HG03097 (cell line): Measurements from ENCODE around the gene C4BPB.
"Not testable (repeated sequence)": the region's sequence is repeated elsewhere in the genome, so short reads cannot be mapped to it uniquely, and the experiment has no call there.

Source experiments
- ATAC-seq: cut with Tn5 transposase; IDR thresholded peaks from one replicate; pipeline ENCODE4 v1.9.1; 2021; ENCODE audit not compliant: unreplicated experiment, low FRiP score

Gene C4BPB

GRCh38 chr1:207088701-207089626, at the start of gene C4BPB:
C4BPB (plus strand) TSS chr1:207088860; CDS start chr1:207089532, 672 bp downstream.
- ATAC-seq, result no peak

- ATAC-seq, result no peak
These were observed 49.1 kb upstream of the C4BPB start for GRCh38 chr1:207039380-207040180.

GRCh38 chr1:207040181-207040533, 48.5 kb upstream of the C4BPB start:
- no peak for ATAC-seq

GRCh38 chr1:207041397-207041796, 47.3 kb upstream of the C4BPB start:
- not testable (repeated sequence) for ATAC-seq

- ATAC-seq, result no peak
These were observed 43.2 kb upstream of the C4BPB start for GRCh38 chr1:207045453-207045852.

- no peak for ATAC-seq
These were observed 41.2 kb upstream of the C4BPB start for GRCh38 chr1:207047505-207047904.

GRCh38 chr1:207048041-207048440, 40.6 kb upstream of the C4BPB start:
- no peak for ATAC-seq

GRCh38 chr1:207049054-207049453, 39.6 kb upstream of the C4BPB start:
- ATAC-seq, result no peak

- ATAC-seq, result no peak
These were observed 39.1 kb upstream of the C4BPB start for GRCh38 chr1:207049514-207049913.

GRCh38 chr1:207049974-207050391, 38.7 kb upstream of the C4BPB start:
- peak; percentile 33 for ATAC-seq

GRCh38 chr1:207050480-207051190, 38.0 kb upstream of the C4BPB start:
- ATAC-seq, result peak; percentile 45

GRCh38 chr1:207051191-207051943, 37.3 kb upstream of the C4BPB start, which contains the start of gene YOD1:
YOD1 (minus strand) TSS chr1:207051208; CDS start chr1:207051030, 178 bp downstream.
- no peak for ATAC-seq

- ATAC-seq, result peak; percentile 53
These were observed 35.5 kb upstream of the C4BPB start, which contains the start of gene PFKFB2 for GRCh38 chr1:207052911-207053769. PFKFB2 (plus strand) TSS chr1:207053275; CDS start chr1:207054718, 1,443 bp downstream.

- no peak for ATAC-seq
These were observed 34.2 kb upstream of the C4BPB start for GRCh38 chr1:207054491-207054890.

- ATAC-seq, result no peak
These were observed 33.2 kb upstream of the C4BPB start for GRCh38 chr1:207055386-207056001.

- no peak for ATAC-seq
These were observed 32.0 kb upstream of the C4BPB start for GRCh38 chr1:207056673-207057072.

GRCh38 chr1:207058252-207058651, 30.4 kb upstream of the C4BPB start:
- ATAC-seq, result no peak
